ENCODE results near the gene RBMS3. TPM values are rescaled to one million over a fixed set of nuclear protein-coding genes. Genes with fewer than 3 reads are reported as not detected.

The RBMS3 gene
- total and polyA plus RNA-seq, 2 experiments from 2014 or later = 3.2 to 7.4 TPM

- TF ChIP-seq, protein P1, sequence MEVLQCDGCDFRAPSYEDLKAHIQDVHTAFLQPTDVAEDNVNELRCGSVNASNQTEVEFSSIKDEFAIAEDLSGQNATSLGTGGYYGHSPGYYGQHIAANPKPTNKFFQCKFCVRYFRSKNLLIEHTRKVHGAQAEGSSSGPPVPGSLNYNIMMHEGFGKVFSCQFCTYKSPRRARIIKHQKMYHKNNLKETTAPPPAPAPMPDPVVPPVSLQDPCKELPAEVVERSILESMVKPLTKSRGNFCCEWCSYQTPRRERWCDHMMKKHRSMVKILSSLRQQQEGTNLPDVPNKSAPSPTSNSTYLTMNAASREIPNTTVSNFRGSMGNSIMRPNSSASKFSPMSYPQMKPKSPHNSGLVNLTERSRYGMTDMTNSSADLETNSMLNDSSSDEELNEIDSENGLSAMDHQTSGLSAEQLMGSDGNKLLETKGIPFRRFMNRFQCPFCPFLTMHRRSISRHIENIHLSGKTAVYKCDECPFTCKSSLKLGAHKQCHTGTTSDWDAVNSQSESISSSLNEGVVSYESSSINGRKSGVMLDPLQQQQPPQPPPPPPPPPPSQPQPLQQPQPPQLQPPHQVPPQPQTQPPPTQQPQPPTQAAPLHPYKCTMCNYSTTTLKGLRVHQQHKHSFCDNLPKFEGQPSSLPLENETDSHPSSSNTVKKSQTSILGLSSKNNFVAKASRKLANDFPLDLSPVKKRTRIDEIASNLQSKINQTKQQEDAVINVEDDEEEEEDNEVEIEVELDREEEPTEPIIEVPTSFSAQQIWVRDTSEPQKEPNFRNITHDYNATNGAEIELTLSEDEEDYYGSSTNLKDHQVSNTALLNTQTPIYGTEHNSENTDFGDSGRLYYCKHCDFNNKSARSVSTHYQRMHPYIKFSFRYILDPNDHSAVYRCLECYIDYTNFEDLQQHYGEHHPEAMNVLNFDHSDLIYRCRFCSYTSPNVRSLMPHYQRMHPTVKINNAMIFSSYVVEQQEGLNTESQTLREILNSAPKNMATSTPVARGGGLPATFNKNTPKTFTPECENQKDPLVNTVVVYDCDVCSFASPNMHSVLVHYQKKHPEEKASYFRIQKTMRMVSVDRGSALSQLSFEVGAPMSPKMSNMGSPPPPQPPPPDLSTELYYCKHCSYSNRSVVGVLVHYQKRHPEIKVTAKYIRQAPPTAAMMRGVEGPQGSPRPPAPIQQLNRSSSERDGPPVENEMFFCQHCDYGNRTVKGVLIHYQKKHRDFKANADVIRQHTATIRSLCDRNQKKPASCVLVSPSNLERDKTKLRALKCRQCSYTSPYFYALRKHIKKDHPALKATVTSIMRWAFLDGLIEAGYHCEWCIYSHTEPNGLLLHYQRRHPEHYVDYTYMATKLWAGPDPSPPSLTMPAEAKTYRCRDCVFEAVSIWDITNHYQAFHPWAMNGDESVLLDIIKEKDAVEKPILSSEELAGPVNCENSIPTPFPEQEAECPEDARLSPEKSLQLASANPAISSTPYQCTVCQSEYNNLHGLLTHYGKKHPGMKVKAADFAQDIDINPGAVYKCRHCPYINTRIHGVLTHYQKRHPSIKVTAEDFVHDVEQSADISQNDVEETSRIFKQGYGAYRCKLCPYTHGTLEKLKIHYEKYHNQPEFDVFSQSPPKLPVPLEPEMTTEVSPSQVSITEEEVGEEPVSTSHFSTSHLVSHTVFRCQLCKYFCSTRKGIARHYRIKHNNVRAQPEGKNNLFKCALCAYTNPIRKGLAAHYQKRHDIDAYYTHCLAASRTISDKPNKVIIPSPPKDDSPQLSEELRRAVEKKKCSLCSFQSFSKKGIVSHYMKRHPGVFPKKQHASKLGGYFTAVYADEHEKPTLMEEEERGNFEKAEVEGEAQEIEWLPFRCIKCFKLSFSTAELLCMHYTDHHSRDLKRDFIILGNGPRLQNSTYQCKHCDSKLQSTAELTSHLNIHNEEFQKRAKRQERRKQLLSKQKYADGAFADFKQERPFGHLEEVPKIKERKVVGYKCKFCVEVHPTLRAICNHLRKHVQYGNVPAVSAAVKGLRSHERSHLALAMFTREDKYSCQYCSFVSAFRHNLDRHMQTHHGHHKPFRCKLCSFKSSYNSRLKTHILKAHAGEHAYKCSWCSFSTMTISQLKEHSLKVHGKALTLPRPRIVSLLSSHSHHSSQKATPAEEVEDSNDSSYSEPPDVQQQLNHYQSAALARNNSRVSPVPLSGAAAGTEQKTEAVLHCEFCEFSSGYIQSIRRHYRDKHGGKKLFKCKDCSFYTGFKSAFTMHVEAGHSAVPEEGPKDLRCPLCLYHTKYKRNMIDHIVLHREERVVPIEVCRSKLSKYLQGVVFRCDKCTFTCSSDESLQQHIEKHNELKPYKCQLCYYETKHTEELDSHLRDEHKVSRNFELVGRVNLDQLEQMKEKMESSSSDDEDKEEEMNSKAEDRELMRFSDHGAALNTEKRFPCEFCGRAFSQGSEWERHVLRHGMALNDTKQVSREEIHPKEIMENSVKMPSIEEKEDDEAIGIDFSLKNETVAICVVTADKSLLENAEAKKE (CRISPR knock-in tag; IDR thresholded peaks at IDR 0.05) = no peak
- peak overlapping the region; percentile 44; the same call in 1 of the 2 replicates for H2AFZ ChIP-seq
- peak; percentile 1 for DNase-seq (ENCODE audit: low spot score)
Measured at GRCh38 chr3:30042916-30043555, 762.2 kb downstream of the RBMS3 start.

GRCh38 chr3:30044515-30044914 is 763.6 kb downstream of the RBMS3 start:
- Histone ChIP-seq H2AFZ (peak overlapping the region; percentile 39; the same call in 1 of the 2 replicates), H4K20me1 (replicated peaks; ENCODE audit: insufficient read depth) (no peaks in the 10 kb centered on the region), H3K79me2 (replicated peaks; ENCODE audit: insufficient read depth) (no peaks in the 10 kb centered on the region), H3K36me3 (ENCODE audit: insufficient read depth) (no peaks in the 10 kb centered on the region), H3K4me2 (peak overlapping the region; percentile 36; the same call in 1 of the 2 replicates), H3K9me2 (ENCODE audit: insufficient read depth) (0 out of 2 replicates have a peak, but pooled peaks cover 4% of the 10 kb centered on the region), H3K27ac (ENCODE audit: low read depth) (no peak overlapping the region), H3K4me3 (no peak overlapping the region), H3K4me1 (ENCODE audit: insufficient read depth) (peaks cover 21% of the 10 kb centered on the region), H3K27me3 (ENCODE audit: insufficient read depth) (no peaks in the 10 kb centered on the region), H3F3A (replicated peaks; ENCODE audit: low read depth) (no peaks in the 10 kb centered on the region)
- H3K36me3 Mint-ChIP-seq (ENCODE audit: low read depth) = peaks cover 3% of the 10 kb centered on the region; the same call in 2 of the 3 replicates
- ATAC-seq (no peak), DNase-seq (ENCODE audit: low spot score) (peak; percentile 13)
- H3K9me3 Mint-ChIP-seq = peaks cover 10% of the 10 kb centered on the region
- H3K4me1 Mint-ChIP-seq = peaks cover 19% of the 10 kb centered on the region
- H3K27ac Mint-ChIP-seq = no peak overlapping the region
- no peak overlapping the region for H3K4me3 Mint-ChIP-seq
- H3K27me3 Mint-ChIP-seq (ENCODE audit: insufficient read depth, low read depth, poor library complexity) = no peaks in the 10 kb centered on the region
- TF ChIP-seq ETS1 (IDR thresholded peaks at IDR 0.05) (no peak), REST (IDR thresholded peaks at IDR 0.05; ENCODE audit: unreplicated experiment) (no peak), NANOG (IDR thresholded peaks at IDR 0.05; ENCODE audit: borderline replicate concordance) (no peak), STAT1 (IDR thresholded peaks at IDR 0.05; ENCODE audit: unreplicated experiment) (no peak)

More at GRCh38 chr3:30042916-30043555, 762.2 kb downstream of the RBMS3 start:
- Histone ChIP-seq H3K36me3 (ENCODE audit: insufficient read depth) (no peaks in the 10 kb centered on the region), H3K27me3 (ENCODE audit: insufficient read depth) (no peaks in the 10 kb centered on the region), H3K4me2 (no peak overlapping the region), H4K20me1 (replicated peaks; ENCODE audit: insufficient read depth) (no peaks in the 10 kb centered on the region), H3K27ac (ENCODE audit: low read depth) (no peak overlapping the region), H3K4me3 (no peak overlapping the region), H3K79me2 (replicated peaks; ENCODE audit: insufficient read depth) (no peaks in the 10 kb centered on the region), H3F3A (replicated peaks; ENCODE audit: low read depth) (no peaks in the 10 kb centered on the region), H3K9me2 (ENCODE audit: insufficient read depth) (peaks cover 4% of the 10 kb centered on the region; the same call in 1 of the 2 replicates), H3K4me1 (ENCODE audit: insufficient read depth) (peaks cover 21% of the 10 kb centered on the region)
- no peaks in the 10 kb centered on the region for H3K27me3 Mint-ChIP-seq (ENCODE audit: insufficient read depth, low read depth, poor library complexity)
- H3K4me3 Mint-ChIP-seq = no peak overlapping the region
- no peak; the same call in 2 of the 3 replicates for ATAC-seq
- H3K9me3 Mint-ChIP-seq = no peaks in the 10 kb centered on the region
- H3K27ac Mint-ChIP-seq = no peak overlapping the region
- no peaks in the 10 kb centered on the region for H3K36me3 Mint-ChIP-seq (ENCODE audit: low read depth)
- H3K4me1 Mint-ChIP-seq = peaks cover 19% of the 10 kb centered on the region
